T-helper 2 cell (primary cell): ENCODE measurements around the gene ZNF534.
A peak's percentile ranks its signal among the peaks of the same experiment; 100 is the strongest.
"Not testable (repeated sequence)": the region's sequence is repeated elsewhere in the genome, so short reads cannot be mapped to it uniquely, and the experiment has no call there.

ENCODE experiments used
- DNase-seq, 5 experiments: peaks; one replicate each; pipeline versions ENCODE4 v3.0.0 to v3.0.0-alpha.2; 2012 to 2022
- total RNA-seq, 2 donors: gene quantifications; one replicate each; lab custom pipeline; 2026; lab: John Stamatoyannopoulos, UW

ZNF534 gene
- 0.07 to 0.62 reads per million in 2 donors for total RNA-seq

DNA sequence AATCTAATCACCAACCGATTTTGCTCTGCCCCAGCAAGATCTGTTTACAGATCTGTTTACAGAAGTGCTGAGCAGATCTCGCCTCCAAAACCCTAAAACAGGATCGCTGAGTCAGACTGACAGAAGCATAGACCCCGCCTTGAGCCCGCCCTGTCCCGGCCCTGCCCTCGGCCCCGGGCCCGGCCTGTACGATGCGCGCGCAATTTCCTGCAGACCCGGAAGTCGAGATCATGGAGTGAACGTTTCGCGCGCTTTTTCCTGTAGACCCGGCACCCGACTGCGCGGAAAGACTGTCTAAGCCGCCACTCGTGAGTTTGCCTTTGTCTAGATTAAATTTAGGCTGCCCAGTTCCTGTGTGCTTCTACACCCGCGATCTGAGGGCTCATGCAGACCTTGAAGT lies at the start of gene ZNF534:
ZNF534 (plus strand) TSS at position 212 of the 400 bp plus-strand sequence. CDS start 2,327 bp downstream, outside the sequence.
- no peak for DNase-seq

DNA sequence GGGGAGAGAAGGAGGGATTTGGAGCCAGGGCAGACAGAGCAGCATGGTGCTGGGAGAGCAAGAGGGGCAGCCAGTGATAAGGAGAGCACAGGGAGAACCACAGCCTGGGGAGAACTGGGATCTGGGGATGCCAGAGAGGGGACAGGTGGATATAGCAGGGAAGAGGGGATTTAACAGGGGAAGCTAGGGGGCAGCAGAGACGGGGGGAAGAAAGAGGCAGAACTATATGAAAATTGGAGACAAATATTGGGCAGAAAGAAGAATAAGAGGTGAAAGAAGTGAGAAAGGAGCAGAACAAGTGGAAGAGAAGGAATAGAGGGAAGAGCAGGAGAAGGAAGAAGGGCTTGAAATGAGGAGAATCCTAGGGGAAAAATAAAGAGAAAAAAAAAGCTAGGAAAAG lies 37.8 kb upstream of the ZNF534 start:
- no peak for DNase-seq

DNA sequence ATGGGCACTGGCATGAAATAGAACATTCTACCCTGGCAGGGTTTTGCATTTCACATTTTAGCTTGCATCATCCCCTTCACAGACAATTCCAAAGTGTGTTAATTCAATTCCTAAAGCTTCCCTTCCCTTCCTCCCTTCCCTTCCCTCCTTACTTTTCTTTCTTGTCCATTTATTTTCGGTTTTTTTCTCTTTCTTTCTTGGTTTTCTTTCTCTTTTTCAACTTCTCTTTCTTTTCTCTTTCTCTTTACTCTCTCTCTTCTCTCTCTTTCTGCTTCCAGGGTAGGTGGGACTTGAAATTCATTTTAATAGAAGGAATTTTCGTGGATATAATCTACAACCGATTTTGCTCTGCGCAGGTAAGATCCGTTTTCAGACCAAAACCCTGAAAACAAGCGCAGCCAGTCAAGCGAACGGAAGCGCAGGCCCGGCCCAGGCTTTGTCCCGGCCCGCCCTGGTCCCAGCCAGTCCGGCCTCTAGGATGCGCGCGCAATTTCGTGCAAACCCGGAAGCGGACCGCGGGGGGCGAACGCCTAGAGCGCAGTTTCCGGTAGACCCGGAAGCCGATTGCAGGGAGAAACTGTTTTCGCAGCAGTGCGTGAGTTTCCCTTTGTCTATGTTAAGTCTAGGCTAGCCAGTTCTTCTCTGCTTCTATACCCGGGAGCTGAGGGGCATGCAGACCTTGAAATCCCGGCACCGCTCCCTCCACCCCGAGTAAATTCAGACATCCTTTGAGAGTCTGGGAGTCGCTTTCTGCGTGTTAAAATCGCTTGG lies 31.5 kb upstream of the ZNF534 start, which contains the start of gene ZNF528:
ZNF528 (plus strand) TSS at position 540 of the 771 bp plus-strand sequence. CDS start 4,165 bp downstream, outside the sequence.
- DNase-seq = peak; percentile 81 to 89 (median 86)

DNA sequence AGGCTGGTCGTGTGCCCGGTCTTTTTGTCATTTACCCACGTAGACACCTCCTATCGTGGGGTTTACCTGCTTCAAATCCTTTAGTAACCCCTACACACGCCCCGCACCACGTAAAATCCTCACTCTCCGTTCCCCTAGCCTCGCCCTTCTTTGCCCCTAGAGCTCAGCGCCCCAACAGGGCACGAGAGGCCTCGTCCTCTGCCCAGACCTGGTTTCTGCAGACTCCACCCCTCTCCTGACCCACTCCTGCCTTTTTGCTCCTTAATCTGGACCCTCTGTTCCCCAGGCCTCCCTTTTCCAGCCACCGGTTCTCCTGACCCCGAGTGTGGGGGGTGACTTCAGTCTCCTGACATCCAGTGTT lies 30.9 kb upstream of the ZNF534 start:
- no peak for DNase-seq

DNA sequence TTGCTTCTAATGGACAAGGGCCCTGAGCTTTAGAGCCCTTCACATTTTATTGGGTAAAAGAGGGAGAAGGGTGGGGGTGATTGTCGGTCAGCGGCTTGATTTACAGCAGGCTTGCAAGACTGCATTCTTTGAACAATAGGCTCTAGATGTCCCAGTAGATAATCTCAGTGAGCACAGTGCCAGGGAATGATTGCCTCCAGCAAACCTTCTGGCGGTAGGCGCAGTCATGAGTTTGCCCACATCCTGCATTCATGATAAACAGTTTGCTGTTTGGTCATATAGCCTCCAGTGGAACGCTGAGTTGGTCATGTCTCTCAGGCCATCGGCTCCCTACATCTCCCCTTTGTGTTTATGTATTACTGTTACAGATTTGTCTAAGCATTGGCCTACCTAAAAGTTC lies 18.7 kb upstream of the ZNF534 start:
- no peak for DNase-seq

DNA sequence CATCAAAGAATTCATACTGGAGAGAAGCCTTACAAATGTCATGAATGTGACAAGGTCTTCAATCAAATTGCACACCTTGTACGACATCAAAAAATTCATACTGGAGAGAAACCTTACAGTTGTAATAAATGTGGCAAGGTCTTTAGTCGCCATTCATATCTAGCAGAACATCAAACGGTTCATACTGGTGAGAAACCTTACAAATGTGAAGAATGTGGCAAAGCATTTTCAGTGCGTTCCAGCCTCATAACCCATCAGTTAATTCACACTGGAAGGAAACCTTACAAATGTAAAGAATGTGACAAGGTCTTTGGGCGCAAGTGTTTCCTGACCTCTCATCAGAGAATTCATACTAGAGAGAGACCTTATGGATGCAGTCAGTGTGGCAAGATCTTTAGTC lies 13.2 kb upstream of the ZNF534 start:
- DNase-seq = no peak

DNA sequence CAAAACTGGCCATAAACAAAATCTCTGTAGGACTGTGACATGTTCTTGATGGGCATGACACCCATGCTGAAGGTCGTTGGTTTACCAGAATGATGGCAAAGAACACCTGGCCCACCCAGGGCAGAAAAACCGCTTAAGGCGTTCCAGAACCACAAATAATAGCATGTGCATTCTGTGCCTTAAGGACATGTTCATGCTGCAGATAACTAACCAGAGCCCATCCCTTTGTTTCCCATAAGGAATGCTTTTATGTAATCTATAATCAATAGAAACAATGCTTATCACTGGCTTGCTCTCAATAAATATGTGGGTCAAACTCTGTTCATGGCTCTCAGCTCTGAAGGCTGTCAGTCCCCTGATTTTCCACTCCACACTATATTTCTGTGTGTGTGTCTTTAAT lies 13.2 kb downstream of the ZNF534 start:
- no peak for DNase-seq

DNA sequence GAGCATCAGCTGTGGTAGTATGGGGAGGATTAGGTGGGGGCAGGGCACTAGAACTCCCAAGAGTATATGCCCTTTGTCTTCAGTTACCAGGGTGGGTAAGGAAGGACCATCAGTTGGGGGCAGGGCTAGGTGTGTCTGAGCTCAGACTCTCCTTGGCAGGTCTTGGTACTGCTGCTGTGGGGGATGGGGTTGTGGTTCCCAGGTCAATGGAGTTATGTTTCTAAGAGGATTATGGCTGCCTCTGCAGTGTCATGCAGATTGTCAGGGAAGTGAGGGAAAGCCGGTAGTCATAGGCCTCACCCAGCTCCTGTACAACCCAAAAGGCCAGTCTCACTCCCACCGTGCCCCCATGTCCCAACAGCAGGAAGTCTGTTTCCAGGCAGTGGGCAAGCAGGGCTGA lies 15.6 kb downstream of the ZNF534 start:
- DNase-seq = no peak

DNA sequence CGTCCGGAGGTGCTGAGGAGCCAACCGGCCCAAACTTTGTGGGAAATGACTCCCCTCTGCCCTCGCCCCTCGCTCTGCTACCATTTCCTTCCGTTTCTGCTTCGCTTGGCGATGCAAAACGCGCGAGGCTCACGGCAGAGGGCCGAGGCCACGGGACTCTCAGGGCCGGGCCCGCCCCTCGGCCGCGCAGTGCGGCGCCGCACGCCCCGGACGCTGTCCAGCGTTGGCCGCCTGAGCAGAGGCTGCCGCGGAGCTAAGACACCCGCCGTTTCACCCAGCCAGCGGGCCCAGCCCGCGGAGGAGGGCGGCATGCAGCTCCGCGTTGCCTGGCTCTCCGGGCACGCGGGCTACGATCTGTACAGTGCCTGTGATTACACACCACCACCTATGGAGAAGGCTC lies 22.3 kb downstream of the ZNF534 start:
- no peak for DNase-seq

DNA sequence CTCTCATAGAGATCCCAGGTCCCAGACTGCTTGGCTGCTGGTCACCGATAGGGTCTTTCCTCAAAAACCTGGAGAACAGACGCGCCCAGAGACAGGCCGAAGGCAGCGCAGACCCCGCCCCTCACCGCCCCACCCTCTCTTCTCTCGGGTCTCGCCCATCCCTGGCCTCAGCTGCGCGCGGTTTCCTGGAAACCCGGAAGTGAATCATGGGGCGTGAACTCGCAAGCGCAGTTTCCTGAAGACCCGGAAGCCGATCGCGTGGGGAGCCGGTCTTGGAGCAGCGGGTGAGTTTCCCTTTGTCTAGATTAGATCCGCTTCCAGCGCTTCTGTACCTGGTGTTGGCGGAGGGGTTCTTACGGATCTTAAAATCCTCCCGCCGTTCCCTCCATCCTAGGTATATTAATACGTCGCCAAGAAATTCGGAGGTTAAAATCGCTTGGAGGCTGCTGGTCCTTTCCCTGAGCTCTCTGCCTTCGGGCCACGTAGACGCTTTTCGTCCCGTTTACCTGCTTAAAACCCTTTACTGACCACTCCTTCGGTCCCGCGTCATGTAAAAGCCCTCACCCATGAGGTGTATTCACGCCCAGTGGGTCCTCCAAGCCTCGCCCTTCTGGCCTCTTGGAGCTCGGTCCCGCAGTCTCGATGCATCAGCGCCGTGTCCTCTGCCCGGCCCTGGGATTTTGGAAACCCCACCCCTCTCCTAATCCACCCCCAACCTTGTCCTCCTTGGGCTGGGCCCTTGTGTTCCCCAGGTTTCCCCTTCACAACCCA lies 24.6 kb downstream of the ZNF534 start, which contains the start of gene ZNF578:
ZNF578 (plus strand) TSS at position 230 of the 771 bp plus-strand sequence. CDS start 48,293 bp downstream, outside the sequence.
- DNase-seq = peak; percentile 18 to 64 (median 32)

DNA sequence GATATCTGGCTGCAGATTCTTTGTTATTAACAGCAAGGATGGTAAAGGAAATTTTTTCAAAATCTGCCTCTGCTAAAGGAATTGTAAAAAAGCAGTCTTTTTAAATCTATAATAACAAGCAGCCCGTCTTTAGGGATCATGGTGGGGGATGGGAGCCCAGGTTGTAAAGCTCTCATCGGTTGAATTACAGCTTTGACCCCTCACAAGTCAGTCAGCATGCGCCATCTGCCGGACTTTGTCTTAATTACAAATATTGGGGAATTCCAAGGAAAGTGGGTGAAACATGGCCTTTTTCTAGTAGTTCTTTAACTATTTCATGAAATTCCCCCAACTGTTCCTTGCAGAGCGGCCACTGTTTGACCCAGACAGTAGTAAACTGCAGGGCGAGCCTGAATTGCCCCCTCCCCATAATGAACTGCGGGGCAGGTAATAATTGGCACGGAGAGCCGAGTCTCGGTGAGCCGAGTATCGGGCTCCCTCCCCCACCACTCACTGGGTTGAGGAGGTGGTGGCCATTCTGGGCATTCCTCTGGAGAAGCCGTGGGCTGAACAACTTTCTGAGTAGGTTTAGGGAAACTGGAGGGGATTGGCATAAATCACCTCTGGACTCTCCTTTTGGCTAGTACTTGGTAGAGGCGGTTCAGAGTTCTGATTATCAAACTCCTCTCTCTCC lies 36.0 kb downstream of the ZNF534 start:
- no peak for DNase-seq

DNA sequence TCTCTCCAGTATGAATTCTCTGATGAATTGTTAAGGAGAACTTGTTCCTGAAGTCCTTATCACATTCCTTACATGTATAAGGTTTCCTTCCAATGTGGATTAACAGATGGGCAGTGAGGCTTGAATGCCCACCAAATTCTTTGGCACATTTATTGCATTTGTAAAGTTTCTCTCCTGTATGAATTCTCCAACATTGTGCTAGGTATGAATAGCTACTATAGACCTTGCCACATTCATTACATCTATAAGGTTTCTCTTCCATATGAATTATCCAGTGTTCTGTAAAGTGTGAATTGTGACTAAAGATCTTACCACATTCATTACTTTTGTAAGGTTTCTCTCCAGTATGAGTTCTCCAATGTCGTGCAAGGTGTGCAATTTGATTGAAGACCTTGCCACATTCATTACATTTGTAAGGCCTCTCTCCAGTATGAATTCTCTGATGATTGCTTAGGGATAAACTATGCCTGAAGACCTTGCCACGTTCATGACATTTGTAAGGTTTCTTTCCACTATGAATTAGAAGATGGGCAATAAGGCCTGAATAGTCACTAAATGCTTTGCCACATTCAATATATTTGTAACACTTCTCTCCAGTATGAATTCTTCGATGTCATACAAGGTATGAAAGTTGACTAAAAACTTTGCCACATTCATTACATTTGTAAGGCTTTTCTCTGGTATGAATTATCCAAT lies 44.9 kb downstream of the ZNF534 start:
- DNase-seq = no peak

DNA sequence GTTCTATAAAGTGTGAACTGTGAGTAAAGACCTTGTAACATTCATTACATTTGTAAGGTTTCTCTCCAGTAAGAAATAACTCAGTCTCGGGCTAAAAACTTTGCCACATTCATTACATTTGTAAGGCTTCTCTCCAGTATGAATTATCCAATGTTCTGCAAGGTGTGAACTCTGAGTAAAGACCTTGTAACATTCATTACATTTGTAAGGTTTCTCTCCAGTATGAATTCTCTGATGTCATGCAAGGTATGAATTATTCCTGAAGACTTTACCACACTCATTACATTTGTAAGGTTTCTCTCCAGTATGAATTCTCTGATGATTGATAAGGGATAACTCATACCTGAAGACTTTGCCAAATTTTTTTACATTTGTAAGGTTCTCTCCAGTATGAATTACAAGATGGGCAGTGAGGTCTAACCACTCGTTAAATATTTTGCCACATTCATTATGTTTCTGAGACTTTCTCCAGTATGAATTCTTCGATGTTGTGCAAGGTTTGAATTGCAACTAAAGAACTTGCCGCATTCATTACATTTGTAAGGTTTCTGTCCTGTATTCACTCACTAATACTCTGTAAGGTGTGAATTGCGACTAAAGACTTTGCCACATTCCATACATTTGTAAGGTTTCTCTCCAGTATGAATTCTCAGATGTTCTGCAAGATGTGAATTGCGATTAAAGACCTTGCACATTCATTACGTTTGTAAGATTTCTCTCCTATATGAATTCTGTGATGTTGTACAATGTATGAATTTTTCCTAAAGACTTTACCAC lies 45.6 kb downstream of the ZNF534 start:
- DNase-seq = no peak

DNA sequence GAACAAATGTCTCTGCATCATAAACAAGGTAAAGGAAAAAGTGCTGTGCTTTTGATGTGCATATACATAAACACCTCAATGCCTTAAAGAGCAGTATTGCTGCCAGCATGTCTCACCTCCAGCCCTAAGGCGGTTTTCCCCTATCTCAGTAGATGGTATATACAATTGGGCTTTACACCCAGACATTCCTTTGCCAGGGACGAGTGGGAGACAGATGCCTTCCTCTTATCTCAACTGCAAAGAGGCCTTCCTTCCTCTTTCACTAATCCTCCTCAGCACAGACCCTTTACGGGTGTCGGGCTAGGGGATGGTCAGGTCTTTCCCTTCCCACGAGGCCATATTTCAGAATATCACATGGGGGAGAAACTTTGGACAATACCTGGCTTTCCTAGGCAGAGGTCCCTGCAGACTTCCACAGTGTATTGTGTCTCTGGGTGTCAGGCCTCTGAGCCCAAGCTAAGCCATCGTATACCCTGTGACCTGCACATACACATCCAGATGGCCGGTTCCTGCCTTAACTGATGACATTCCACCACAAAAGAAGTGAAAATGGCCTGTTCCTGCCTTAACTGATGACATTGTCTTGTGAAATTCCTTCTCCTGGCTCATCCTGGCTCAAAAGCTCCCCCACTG lies 55.3 kb downstream of the ZNF534 start:
- DNase-seq = not testable (repeated sequence)

DNA sequence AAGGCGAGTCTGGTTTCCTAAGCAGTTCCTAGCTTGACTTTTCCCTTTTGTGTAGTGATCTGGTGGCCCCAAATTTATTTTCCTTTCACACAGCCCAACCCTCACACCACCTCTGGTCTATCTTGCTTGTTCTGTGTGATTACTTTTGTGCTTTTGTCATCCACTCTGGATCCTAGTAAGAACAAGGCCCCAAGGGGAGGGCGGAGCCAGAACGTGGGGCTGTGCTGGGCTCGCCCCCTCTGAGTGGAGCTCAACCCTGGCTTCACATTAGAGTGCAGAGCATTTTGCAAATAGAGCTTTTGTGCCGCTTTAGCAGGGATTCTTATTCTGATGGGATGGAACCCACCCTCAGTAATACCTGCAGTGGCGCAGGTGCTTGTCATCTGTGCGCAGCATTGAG lies 56.1 kb downstream of the ZNF534 start:
- DNase-seq = not testable (repeated sequence)

DNA sequence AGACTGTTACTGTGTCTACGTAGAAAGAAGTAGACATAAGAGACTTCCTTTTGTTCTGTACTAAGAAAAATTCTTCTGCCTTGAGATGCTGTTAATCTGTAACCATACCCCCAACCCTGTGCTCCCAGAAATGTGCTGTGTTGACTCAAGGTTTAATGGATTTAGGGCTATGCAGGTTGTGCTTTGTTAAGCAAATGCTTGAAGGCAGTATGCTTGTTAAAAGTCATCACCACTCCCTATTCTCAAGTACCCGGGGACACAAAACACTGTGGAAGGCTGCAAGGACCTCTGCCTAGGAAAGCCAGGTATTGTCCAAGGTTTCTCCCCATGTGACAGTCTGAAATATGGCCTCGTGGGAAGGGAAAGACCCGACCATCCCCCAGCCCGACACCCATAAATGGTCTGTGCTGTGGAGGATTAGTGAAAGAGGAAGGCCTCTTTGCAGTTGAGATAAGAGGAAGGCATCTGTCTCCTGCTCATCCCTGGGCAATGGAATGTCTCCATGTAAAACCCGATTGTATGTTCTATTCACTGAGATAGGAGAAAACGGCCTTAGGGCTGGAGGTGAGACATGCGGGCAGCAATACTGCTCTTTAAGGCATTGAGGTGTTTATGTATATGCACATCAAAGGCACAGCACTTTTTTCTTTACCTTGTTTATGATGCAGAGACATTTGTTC lies 56.8 kb downstream of the ZNF534 start:
- not testable (repeated sequence) for DNase-seq

DNA sequence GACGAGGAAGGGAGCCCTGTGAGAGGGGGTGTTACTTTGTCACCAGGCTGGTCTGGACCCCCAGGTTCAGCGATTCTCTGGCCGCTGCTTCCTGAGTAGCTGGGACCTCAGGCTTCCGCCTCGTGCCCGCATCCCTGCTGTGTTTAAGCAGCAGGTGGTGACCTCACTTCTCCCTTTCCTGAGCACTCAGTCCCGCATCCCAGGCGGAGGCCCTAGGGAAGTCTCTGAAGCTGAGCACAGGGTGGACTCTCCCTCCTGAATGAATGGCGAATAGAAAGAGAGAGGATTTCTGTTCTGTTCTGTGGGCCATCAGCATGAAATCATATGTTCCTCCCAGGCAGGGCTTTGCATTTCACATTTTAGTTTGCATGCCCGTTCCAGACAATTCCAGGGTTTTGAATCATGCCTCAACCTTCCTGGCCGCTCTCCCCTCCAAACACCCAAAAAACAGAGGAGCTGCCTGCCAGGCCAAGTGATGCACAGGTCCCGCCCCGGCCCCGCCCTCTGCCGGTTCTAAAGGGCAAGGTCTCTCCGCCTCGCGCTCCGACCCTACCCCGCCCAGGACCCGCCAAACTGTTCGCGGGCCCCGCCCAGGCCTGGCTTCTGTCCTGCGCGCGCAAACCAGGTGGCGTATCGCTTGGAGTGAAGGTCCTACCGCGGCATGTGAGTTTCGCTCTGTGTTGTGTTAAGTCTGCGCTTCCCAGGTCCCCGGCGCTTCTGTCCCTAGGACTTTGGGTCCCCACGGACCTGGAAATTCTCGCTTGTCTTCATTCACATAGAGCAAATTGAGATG lies 63.4 kb downstream of the ZNF534 start:
- DNase-seq = peak in 2 of 5 experiments; percentile 2 to 3

DNA sequence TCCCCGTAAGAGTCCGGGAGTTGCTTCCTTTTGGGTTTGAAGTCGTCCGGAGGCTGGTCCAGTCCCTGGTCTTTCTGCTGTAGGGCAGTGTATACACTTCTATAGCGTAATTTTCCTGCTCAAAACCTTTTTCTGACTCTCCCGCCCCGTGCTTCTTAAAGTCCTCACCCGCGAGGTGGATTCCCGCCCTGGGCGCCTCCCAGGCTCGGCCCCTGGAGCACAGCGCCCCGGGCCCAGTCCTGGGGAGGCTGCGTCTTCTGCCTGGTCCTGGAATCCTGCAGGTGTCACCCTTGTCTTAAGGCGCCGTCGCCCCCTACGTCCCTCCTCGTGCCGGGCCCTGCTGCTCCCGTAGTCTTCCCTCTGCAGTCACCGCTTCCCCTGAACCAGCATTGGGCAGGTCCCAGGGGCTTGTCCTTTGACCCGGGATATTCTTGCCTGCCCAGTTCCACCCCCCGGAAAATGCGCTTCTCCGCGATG lies 64.1 kb downstream of the ZNF534 start:
- DNase-seq = peak in 1 of 5 experiments; percentile 2

DNA sequence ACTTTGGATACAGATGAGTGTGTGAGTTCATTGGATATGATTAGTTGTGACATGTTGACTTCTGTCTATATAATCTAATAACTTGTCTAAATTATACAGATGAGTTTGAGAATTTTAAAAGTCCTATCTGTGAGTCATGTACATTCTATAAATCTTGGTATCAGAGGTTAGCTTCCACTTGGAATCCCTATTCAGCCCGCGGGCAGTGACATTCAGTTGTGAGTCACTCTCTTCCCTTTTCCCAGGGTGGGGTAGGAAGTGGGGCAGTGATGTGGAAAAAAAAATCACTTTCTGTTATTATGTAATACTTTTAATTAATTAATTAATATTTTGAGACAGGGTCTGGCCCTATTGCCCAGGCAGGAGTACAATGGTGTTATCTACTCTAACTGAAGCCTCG lies 65.6 kb downstream of the ZNF534 start:
- DNase-seq = no peak

DNA sequence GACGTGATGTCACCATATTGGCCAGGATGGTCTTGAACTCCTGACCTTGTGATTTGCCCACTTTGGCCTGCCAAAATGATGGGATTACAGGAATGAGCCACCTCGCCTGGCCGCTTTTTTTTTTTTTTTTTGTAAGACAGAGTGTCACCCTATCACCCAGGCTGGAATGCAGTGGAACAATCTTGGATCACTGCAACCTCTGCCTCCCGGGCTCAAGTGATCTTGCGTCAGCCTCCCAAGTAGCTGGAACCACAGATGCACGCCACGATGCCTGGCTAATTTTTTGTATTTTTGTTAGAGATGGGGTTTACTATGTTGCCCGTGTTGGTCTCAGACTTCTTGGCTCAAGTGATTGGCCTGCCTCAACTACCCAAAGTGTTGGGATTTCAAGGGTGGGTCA lies 69.6 kb downstream of the ZNF534 start:
- no peak for DNase-seq
